Activated CD8-positive, alpha-beta memory T cell treated with anti-CD3 and anti-CD28 coated beads for 48 hours (primary cell): ENCODE data around the gene JAM2.
"Not testable (repeated sequence)": the region's sequence is repeated elsewhere in the genome, so short reads cannot be mapped to it uniquely, and the experiment has no call there.

Experiments
- DNase-seq, 3 experiments: peaks; one replicate each; pipeline ENCODE4 v3.0.0-alpha.2; 2020; ENCODE audit warnings: low read depth in 2 of 3, low spot score in 2 of 3

Gene JAM2

DNA sequence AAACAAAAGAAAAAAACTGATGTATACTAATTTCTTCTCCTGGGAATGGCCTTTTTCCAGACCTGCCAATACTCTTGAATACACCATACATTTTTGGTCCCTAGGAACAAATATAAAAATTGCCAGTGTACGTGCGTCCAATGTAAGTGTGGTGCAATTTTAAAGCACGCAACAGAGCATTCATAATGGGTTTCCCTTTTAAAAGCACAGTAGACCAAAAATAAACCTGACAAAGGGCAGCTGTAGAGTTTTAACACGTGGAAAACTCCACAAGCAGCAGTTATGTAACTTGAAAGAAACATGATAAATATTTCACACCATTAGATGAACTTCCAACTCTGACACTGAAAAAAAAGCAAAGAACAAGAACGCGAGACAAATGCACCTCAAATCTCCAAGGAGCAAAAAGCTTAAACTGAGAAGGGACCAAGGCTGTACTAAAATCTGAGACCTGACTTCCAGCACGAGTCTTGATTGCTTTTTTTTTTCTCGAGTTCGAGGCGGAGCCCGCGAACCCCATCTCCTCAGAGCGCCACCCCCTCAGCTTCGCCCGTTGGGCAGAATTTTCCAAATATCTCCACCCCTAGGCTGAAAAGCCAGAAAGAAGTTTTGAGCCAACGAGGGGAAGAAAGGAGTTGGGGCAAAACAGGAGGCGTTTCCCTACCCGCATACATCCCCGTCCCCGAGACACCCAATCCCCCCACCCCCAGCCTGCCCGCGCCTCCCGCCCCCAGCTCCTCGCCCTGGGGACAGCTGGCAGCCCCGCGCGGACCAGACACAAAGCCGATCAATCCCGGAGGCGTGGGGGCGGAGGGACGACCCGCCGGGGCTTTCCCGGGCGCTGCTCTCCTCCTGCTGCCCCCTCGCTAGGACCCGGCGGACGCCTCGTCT lies at the start of gene JAM2:
TSS of gene JAM2 (plus strand) at position 599 of the 891 bp plus-strand sequence. CDS start 564 bp downstream, outside the sequence.
- DNase-seq, result peak in 1 of 3 experiments; percentile 21

DNA sequence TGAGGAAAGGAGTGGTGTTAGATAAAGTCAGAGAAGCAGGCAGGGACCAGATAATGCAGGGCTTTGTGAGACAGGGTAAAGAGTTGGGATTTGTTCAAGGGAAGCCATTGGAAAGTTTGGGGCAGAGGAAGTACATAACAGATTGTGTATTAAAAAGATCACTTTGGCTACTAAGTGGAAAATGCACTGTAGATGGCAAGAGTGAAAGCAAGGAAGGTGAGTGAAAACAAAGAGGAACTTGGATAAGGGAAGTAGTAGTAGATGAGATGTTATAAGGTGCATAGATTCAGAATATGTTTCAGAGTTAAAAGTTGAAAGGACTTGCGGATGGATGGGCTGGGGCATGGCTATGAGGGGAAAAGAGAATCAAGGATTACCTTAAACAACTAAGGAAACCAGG lies 49.2 kb upstream of the JAM2 start:
- DNase-seq, result no peak

- DNase-seq, result peak; percentile 68 to 85 (median 76)
Measured at GRCh38 chr21:25607151-25608043, 31.7 kb upstream of the JAM2 start, which contains the start of gene MRPL39. Gene MRPL39 (minus strand): TSS chr21:25607481. CDS start chr21:25607475, 6 bp downstream.

DNA sequence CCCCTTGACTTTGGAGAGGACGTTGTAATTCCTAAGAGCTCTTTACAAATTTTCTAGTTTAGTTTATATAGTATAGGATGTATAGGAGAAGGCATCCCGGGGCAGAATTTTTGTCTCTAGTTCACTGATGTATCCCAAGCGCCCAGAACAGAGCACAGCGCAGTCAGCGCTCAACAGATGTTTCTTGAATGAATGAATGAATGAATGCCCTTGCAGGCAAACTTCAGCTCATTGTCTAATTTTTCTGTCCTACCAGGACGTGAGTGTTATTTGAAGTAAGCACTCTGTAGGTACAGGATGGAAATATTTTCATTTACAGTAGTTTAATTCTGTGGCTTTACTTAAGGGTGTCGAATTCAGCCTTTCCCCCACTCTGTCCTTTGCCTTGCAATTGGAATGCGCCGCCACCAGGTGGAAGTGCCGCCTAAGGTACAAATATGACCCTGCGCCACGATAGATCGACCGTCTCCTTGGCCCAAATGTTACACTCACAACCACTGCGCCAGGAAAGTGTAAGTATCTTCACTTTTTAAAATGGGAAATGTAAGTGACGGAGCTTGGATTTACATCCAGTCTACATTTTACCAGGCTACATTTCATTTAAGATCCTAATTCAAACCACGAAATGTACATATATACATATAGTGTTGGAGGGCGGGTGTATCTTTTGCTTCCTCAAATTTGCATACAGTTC lies 30.9 kb upstream of the JAM2 start:
- peak; percentile 37 to 60 (median 40) for DNase-seq

GRCh38 chr21:25614441-25614840 lies 24.6 kb upstream of the JAM2 start:
- DNase-seq, result no peak

DNA sequence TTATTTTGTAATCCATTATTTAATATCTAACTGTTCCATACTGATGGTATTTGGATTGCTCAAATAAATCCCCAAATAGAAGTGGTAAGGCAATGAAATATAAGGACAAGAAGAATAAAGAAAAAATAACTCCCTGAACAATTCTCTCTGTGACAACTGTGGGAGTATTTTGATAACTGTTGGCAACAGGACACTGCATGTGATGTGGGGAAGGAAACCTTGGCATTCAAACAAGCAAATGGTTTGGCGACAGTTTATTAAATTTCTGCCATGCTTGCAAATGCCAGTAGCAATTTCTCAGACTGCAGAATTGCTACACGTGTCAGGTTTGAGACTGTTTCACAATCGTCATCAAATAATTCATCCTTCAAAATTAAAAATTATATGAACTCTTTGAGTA lies 23.2 kb upstream of the JAM2 start:
- DNase-seq, result no peak

DNA sequence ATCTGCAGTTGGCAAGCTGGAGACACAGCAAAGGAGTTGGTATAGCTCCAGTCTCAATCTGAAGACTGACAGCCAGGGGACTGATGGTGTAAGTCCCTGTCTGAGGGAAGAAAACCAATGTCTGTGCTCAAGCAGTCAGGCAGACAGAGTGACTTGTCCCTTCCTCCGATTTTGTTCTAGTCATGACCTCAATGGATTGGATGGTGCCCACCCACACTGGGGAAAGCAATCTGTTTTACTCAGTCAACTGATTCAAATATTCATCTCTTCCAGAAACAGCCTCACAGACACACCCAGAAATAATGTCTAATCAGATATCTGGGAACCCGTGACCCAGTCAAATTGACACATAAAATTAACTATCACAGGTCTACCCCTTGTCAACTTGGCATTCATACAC lies 19.9 kb upstream of the JAM2 start:
- no peak for DNase-seq

DNA sequence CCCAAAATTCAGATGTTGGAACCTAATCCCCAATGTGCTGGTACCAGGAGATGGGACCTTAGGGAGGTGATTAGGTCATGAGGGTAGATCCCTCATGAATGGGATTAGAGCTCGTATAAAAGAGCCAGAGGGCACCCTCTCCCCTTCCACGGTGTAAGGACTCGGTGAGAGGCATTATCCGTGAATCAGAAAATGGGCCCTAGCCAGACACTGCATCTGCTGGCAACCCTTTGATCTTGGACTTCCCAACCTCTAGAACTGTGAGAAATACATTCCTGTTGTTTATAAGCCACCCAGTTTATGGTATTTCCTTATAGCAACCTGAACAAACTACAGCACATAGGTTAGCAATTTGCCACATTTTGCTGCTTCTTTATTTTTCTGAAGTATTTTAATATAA lies 14.5 kb upstream of the JAM2 start:
- no peak for DNase-seq

DNA sequence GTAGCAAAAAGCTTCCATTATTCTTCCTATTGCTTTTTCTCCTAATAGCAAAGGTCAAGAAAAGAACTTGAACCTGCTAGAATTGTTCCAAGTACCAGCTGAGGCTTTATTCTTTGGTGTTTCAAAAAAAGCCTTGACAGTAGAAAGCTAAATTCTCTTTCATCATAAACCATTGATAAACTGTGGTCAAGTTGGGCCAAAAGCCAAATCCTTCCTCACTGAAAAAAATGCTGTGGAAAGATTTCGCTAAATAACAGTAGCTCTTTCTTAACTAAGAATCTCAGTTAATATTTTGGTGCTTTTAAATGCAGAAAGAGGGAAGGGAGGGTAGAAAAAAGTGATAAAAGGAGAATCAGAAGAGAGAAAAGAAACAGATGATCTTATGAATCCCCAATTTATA lies 14.0 kb upstream of the JAM2 start:
- no peak for DNase-seq

GRCh38 chr21:25625776-25626555 lies 13.1 kb upstream of the JAM2 start:
- DNase-seq, result not testable (repeated sequence)

GRCh38 chr21:25626757-25627156 lies 12.3 kb upstream of the JAM2 start:
- no peak for DNase-seq

DNA sequence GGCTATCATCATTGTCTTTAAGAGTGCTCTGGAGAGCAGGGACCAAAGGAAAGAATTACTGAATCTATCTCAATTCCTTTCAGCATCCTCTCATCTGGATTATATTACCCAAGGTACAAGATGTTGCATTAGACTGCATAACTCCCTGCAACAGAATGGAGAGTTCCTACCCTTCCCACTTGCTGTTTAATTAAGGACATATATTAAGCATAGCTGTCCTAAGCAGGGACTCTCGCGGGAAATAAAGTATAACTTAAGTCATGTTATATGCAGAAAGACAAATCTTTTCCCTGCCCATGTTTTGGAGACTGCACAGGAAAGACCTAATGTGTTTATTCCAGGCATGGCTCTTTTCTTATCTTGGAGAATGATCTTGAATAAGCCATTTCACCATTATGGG lies 6.8 kb upstream of the JAM2 start:
- no peak for DNase-seq

GRCh38 chr21:25635310-25635709 lies 3.7 kb upstream of the JAM2 start:
- no peak for DNase-seq

GRCh38 chr21:25636727-25637126 lies 2.3 kb upstream of the JAM2 start:
- no peak for DNase-seq

DNA sequence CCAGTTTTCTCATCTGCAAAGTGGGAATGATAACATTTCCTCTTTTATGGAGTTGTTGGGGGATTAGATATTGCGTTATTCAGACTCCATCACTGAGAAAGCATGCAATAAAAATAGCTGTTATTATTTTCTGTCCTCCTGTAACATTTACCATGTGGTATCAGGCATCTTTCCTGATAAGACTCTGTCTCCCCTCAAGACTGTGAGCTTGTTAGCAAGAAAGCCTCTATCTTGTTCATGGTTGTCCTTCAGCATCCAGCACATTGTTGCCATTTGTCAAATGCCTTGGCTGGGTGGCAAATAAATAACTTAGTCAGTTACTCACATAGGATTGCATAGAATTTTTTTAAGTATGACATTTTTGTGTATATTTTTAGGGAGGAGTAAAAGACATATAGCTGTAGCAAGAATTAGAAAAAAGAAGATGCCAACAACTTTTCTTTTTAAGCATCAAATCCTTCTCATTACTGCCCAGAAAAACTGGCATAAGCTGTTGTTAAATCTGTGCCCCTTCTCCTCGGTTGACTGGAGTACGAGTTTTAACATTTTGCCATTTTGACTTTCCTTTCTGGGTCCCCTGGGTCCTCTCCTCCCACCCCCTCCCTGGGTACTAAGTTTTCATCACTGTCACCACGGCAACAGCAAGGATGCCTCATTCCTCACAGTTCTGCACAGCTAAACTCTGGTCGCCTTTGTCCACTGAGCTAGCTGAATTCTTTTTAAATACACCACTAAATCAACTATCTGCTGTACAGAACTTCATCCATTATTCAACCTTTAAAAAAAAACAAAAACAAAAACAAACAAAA lies 1.0 kb upstream of the JAM2 start:
- no peak for DNase-seq

- DNase-seq, result no peak
Measured at GRCh38 chr21:25639551-25640201, 618 bp downstream of the JAM2 start.

GRCh38 chr21:25640202-25640942 lies 1.3 kb downstream of the JAM2 start:
- no peak for DNase-seq

DNA sequence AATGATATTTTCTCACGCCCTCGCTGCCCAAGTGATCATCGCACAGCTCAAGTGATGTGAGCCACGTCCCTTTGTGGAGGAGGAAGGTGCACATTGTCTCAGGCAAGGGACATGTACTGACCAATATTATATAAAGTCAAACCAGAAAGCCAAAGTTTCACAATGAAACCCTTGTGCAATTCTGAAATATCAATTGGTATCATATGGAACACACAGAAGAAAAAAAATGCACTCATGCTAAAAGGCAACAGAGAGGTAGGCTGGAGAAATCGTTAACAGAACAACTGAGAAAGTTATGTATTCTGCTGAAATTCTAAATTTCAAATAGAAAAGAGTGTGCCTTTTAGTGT lies 1.9 kb downstream of the JAM2 start:
- DNase-seq, result no peak

- no peak for DNase-seq
Measured at GRCh38 chr21:25643486-25643885, 4.4 kb downstream of the JAM2 start.
